A549 (cell line): ENCODE results near the gene MRPL16. TPM values are rescaled to one million over a fixed set of nuclear protein-coding genes. Genes with fewer than 3 reads are reported as not detected.
"Not testable (repeated sequence)": the region's sequence is repeated elsewhere in the genome, so short reads cannot be mapped to it uniquely, and the experiment has no call there.

Experiments
- ATAC-seq, 2 experiments: fragments of 200-7000 bp in 1 of 2; fragments of >200 bp in 1 of 2; cut with Nextera tagmentation in 1 of 2; cut with Tn5 transposase in 1 of 2; 3 replicates each; pipeline versions ENCODE4 v1.8.0 to v1.9.1; 2018 to 2020; ENCODE audit warnings: mild to moderate bottlenecking in 1 of 2, moderate library complexity in 1 of 2
- CTCF ChIA-PET: fragments of 300-600 bp; sonication (Branson Sonifier 250); formaldehyde crosslinking; extraction: SDS; loops from one replicate; lab custom pipeline; 2021; ENCODE audit warnings: antibody characterized with exemption, inconsistent platforms; lab: Yijun Ruan, JAX
- POLR2A ChIA-PET: fragments of 350-600 bp; formaldehyde crosslinking; extraction: SDS; loops from one replicate; lab custom pipeline; 2021; ENCODE audit warnings: antibody characterized with exemption, inconsistent platforms; lab: Yijun Ruan, JAX
- DNase-seq, 2 experiments: peaks; one replicate each; pipeline versions ENCODE4 v3.0.0 to v3.0.0-alpha.2; 2011 to 2016; ENCODE audit warnings: low read depth in 1 of 2, low spot score in 1 of 2
- FAIRE-seq: peaks from 2 replicates; lab custom pipeline; 2011; peaks lifted over from hg19 to GRCh38; lab: Jason Lieb, UNC
- H3K27ac ChIP-seq, 2 experiments: fragments of >200 bp; sonication (Bioruptor Twin); formaldehyde crosslinking; 3 replicates each; pipeline ENCODE4 v1.5.1; 2016 to 2017
- H3K4me1 ChIP-seq: fragments of >200 bp; sonication (Bioruptor Twin); formaldehyde crosslinking; 3 replicates; pipeline ENCODE4 v1.6.1; 2016
- H3K4me2 ChIP-seq: fragments of >200 bp; sonication (Bioruptor Twin); formaldehyde crosslinking; 3 replicates; pipeline ENCODE4 v1.6.1; 2016
- H3K4me3 ChIP-seq: fragments of >200 bp; sonication (Bioruptor Twin); formaldehyde crosslinking; 3 replicates; pipeline ENCODE4 v1.5.1; 2016
- H3K9me3 ChIP-seq: fragments of >200 bp; sonication (Bioruptor Twin); formaldehyde crosslinking; 3 replicates; pipeline ENCODE4 v1.6.1; 2016
- BCL3 ChIP-seq: fragments of >200 bp; sonication (Bioruptor Twin); formaldehyde crosslinking; IDR thresholded peaks from 3 replicates; pipeline ENCODE4 v1.6.1; 2016
- CBX2 ChIP-seq: fragments of 200-600 bp; sonication (generic); IDR thresholded peaks from 2 replicates; pipeline ENCODE4 v1.6.1; 2016; ENCODE audit warnings: low read depth, mild to moderate bottlenecking, borderline replicate concordance
- CHD2 ChIP-seq: fragments of 150-350 bp; IDR thresholded peaks from 2 replicates; pipeline ENCODE4 v1.6.1; 2014; ENCODE audit warnings: low read length; ENCODE audit not compliant: partially characterized antibody
- EHF ChIP-seq: fragments of 250-450 bp; sonication (Bioruptor Pico); IDR thresholded peaks from 2 replicates; pipeline ENCODE4 v1.5.0; 2020; ENCODE audit warnings: mild to moderate bottlenecking
- EHMT2 ChIP-seq: fragments of 200-600 bp; sonication (generic); IDR thresholded peaks from 2 replicates; pipeline ENCODE4 v1.6.1; 2016; ENCODE audit warnings: antibody characterized with exemption, low read depth, mild to moderate bottlenecking, moderate library complexity
- JUNB ChIP-seq: fragments of >200 bp; sonication (Bioruptor Twin); formaldehyde crosslinking; IDR thresholded peaks from 2 replicates; pipeline ENCODE4 v1.6.1; 2016
- MAFK ChIP-seq: fragments of 450-650 bp; IDR thresholded peaks from 2 replicates; pipeline ENCODE4 v1.6.1; 2014; ENCODE audit not compliant: partially characterized antibody
- POLR2AphosphoS2 ChIP-seq: conservative IDR thresholded peaks from 2 replicates; pipeline ENCODE4 v1.6.1; 2012; ENCODE audit warnings: low read length, improper control_type of control experiment, inconsistent platforms
- RAD21 ChIP-seq, 2 experiments: fragments of >200 bp in 1 of 2; sonication (Bioruptor Twin) in 1 of 2; formaldehyde crosslinking in 1 of 2; IDR thresholded peaks in 1 of 2; conservative IDR thresholded peaks in 1 of 2; 2 replicates in 1 of 2; 3 replicates in 1 of 2; pipeline ENCODE4 v1.6.1; 2012 to 2018; ENCODE audit warnings: inconsistent platforms in 1 of 2
- TFCP2L1 ChIP-seq: fragments of 250-450 bp; sonication (Bioruptor Pico); IDR thresholded peaks from 2 replicates; pipeline ENCODE4 v1.5.0; 2021; ENCODE audit warnings: mild to moderate bottlenecking
- ZC3H11A ChIP-seq: fragments of 450-650 bp; IDR thresholded peaks from 2 replicates; pipeline ENCODE4 v1.6.1; 2014; ENCODE audit warnings: antibody characterized with exemption, mild to moderate bottlenecking
- WGBS: methylation state at CpG from one replicate; pipeline ENCODE4 v1.1.6; 2017; ENCODE audit errors: missing lambda C conversion rate; 5-methylcytosine and 5-hydroxymethylcytosine counted together
- polyA plus RNA-seq, 4 experiments: library from polyadenylated mRNA; depleted of rRNA in 3 of 4; stranded (reverse); fragments of >200 nt; fragmentation: RNase III in 1 of 4; extraction: RNeasy Plus Mini Kit Qiagen cat#74134 plus additional on column Dnase treatment in 1 of 4; gene quantifications; 2 replicates in 3 of 4; 3 replicates in 1 of 4; pipeline ENCODE4 v1.2.3, GENCODE V29; 2011 to 2017
- TF ChIP-seq, protein P1 (sequence below): fragments of >200 bp; sonication (Bioruptor Twin); formaldehyde crosslinking; IDR thresholded peaks from 2 replicates; pipeline ENCODE4 v1.6.1; 2016
- TF ChIP-seq, protein P2 (sequence below): IDR thresholded peaks from 2 replicates; pipeline ENCODE4 v1.6.1; 2012
- TF ChIP-seq, protein P3 (sequence below): IDR thresholded peaks from 2 replicates; pipeline ENCODE4 v1.6.1; 2012

The MRPL16 gene
- polyA plus RNA-seq, 2 of the 4 experiments (the other 2 are of a cell fraction), result 57.3 to 77.7 TPM

DNA sequence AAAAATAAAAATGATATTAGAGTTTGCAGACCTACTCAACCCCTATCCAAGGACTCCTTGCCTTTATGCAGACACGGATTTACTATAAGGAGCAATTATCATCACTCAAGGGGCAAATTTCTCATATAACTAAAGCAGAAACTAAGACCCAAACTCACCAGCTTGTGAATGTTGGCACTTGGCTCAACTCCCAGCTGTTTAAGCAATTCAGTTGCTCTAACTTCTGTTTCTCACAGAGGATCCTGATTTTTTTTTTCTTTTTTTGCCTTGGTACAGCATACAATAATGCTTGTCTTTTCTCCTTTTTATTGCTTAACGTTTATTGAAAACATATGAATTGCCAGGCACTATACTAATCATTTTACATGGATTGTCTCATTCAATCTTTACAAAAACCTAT lies 44.3 kb upstream of the MRPL16 start:
- 7% methylated on average over 2 of the region's 2 CpGs for WGBS
- POLR2A ChIA-PET, result no interaction called here
- Histone ChIP-seq H3K9me3 (no peaks in the 10 kb centered on the region), H3K27ac (no peak overlapping the region), H3K4me2 (no peak overlapping the region), H3K4me3 (no peak overlapping the region), H3K4me1 (peaks cover 10% of the 10 kb centered on the region; the same call in 2 of the 3 replicates)
- FAIRE-seq (no peak), DNase-seq (no peak), ATAC-seq (no peak)
- TF ChIP-seq, protein P1, sequence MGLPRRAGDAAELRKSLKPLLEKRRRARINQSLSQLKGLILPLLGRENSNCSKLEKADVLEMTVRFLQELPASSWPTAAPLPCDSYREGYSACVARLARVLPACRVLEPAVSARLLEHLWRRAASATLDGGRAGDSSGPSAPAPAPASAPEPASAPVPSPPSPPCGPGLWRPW, result no peak
- no peak for TF ChIP-seq JUNB
- TF ChIP-seq EHMT2, result no peak
- no peak for TF ChIP-seq EHF
- TF ChIP-seq POLR2AphosphoS2, result no peak
- TF ChIP-seq RAD21 (conservative IDR thresholded peaks at IDR 0.05 in 1 of 2, IDR thresholded peaks at IDR 0.05 in 1 of 2), result no peak
- no peak for TF ChIP-seq CHD2
- TF ChIP-seq, protein P2, sequence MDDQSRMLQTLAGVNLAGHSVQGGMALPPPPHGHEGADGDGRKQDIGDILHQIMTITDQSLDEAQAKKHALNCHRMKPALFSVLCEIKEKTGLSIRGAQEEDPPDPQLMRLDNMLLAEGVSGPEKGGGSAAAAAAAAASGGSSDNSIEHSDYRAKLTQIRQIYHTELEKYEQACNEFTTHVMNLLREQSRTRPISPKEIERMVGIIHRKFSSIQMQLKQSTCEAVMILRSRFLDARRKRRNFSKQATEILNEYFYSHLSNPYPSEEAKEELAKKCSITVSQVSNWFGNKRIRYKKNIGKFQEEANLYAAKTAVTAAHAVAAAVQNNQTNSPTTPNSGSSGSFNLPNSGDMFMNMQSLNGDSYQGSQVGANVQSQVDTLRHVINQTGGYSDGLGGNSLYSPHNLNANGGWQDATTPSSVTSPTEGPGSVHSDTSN, result no peak
- TF ChIP-seq, protein P3, sequence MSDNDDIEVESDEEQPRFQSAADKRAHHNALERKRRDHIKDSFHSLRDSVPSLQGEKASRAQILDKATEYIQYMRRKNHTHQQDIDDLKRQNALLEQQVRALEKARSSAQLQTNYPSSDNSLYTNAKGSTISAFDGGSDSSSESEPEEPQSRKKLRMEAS, result no peak
- no peak for TF ChIP-seq BCL3
- no peak for TF ChIP-seq MAFK
- TF ChIP-seq CBX2, result no peak
- no peak for TF ChIP-seq ZC3H11A
- CTCF ChIA-PET, result no interaction called here

GRCh38 chr11:59851416-59851815 lies 40.8 kb upstream of the MRPL16 start:
- CTCF ChIA-PET, H3K9me3 ChIP-seq, POLR2A ChIA-PET, ATAC-seq, H3K4me1 ChIP-seq, FAIRE-seq, H3K27ac ChIP-seq, H3K4me2 ChIP-seq, H3K4me3 ChIP-seq, DNase-seq: not testable (repeated sequence)
- 72% methylated on average over 5 of the region's 5 CpGs for WGBS

DNA sequence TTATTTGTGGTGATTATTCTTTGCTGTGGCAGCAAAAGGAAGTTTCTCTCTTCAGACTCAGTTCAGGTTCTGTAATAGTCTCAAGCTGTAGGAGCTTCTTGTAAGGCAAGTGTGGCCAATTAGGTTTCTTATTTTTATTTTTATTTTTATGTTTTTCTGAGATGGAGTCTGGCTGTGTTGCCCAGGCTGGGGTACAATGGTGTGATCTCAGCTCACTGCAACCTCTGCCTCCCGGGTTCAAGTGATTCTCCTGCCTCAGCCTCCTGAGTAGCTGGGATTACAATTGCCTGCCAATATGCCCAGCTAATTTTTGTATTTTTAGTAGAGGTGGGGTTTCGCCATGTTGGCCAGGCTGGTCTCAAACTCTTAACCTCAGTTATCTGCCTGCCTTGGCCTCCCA lies 39.0 kb upstream of the MRPL16 start:
- H3K4me3 ChIP-seq, CTCF ChIA-PET, H3K4me1 ChIP-seq, ATAC-seq, FAIRE-seq, DNase-seq, POLR2A ChIA-PET, H3K27ac ChIP-seq, H3K4me2 ChIP-seq, H3K9me3 ChIP-seq: not testable (repeated sequence)
- 52% methylated on average over 2 of the region's 2 CpGs for WGBS

DNA sequence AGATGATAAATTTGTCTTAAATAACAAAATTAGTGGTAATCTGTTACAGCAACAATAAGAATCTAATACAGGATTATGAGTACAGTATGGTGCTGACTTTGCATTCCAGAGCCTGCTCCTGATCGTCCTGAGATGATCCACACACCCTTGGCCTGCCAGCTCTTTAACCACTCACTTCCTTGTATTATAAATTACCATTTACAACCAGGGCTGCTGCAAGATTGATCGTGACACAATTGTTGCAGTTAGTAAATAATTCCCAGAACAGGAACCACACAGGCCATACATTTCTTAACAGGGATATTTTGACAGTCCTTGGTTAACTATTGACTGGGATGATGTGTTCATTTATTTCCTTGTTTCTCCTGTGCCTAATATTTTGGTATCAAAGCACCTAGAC lies 38.6 kb upstream of the MRPL16 start:
- no peaks in the 10 kb centered on the region for H3K9me3 ChIP-seq
- H3K4me3 ChIP-seq, result no peak overlapping the region
- no peak overlapping the region for H3K27ac ChIP-seq
- ChIA-PET CTCF (no interaction called here), POLR2A (no interaction called here)
- H3K4me2 ChIP-seq, result no peak overlapping the region; the same call in 2 of the 3 replicates
- ATAC-seq (peak; percentile 54 to 56; a peak in 3 of 6 replicates), DNase-seq (peak in 1 of 2 experiments; percentile 44), FAIRE-seq (no peak)
- 6% methylated on average over 2 of the region's 2 CpGs for WGBS
- H3K4me1 ChIP-seq, result peaks cover 6% of the 10 kb centered on the region; the same call in 1 of the 3 replicates
- TF ChIP-seq MAFK (peak; percentile 65), TFCP2L1 (no peak)

DNA sequence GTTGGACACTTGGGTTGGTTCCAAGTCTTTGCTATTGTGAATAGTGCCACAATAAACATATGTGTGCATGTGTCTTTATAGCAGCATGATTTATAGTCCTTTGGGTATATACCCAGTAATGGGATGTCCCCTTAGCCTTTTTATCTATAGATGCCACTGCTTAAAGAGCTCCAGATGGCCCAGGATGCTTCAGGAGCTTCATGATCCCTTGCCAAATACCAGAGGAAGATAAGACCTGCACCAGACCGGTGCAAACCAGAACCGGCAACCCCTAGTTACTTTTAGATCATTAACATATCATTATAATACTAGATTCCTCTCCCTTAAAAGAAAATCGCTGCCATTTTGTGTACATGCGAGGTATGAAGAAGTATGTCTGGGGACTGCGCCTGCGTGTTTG lies 37.9 kb upstream of the MRPL16 start:
- H3K9me3 ChIP-seq, FAIRE-seq, DNase-seq, H3K4me3 ChIP-seq, H3K27ac ChIP-seq, ATAC-seq, H3K4me1 ChIP-seq, POLR2A ChIA-PET, H3K4me2 ChIP-seq, CTCF ChIA-PET: not testable (repeated sequence)
- 67% methylated on average over 6 of the region's 6 CpGs for WGBS
